Epithelial cell of proximal tubule (primary cell): ENCODE measurements around the gene GFRA4. TPM values are rescaled to one million over a fixed set of nuclear protein-coding genes. Genes with fewer than 3 reads are reported as not detected.

ENCODE experiments used
- DNase-seq: peaks from one replicate; pipeline ENCODE4 v3.0.0-alpha.2; 2011; ENCODE audit warnings: low read depth
- H3K4me3 ChIP-seq: 2 replicates; pipeline ENCODE4 v1.5.1; 2011; ENCODE audit warnings: low read depth, mild to moderate bottlenecking, low read length
- CTCF ChIP-seq: conservative IDR thresholded peaks from 2 replicates; pipeline ENCODE4 v1.5.1; 2012; ENCODE audit warnings: low read depth, mild to moderate bottlenecking, low read length
- total RNA-seq: library from RNA; depleted of rRNA; stranded (reverse); fragments of >200 nt; gene quantifications from 2 replicates; pipeline ENCODE4 v1.2.3, GENCODE V29; 2015

The GFRA4 gene
- total RNA-seq, 1 donor from 2014 or later, result not detected

- no peak overlapping the region for H3K4me3 ChIP-seq
- no peak for DNase-seq
- no peak for TF ChIP-seq CTCF
These were observed 43.7 kb upstream of the GFRA4 start for GRCh38 chr20:3706774-3707507.

GRCh38 chr20:3705970-3706739, 43.0 kb upstream of the GFRA4 start:
- no peak for TF ChIP-seq CTCF
- DNase-seq, result no peak

GRCh38 chr20:3705491-3705969, 42.3 kb upstream of the GFRA4 start:
- no peak for TF ChIP-seq CTCF
- DNase-seq, result no peak

More at GRCh38 chr20:3705970-3706739, 43.0 kb upstream of the GFRA4 start:
- no peak overlapping the region for H3K4me3 ChIP-seq

GRCh38 chr20:3704087-3704486, 40.9 kb upstream of the GFRA4 start:
- no peak for DNase-seq
- no peak for TF ChIP-seq CTCF
- no peak overlapping the region for H3K4me3 ChIP-seq

More at GRCh38 chr20:3705491-3705969, 42.3 kb upstream of the GFRA4 start:
- no peak overlapping the region for H3K4me3 ChIP-seq

GRCh38 chr20:3702611-3703391, 39.6 kb upstream of the GFRA4 start:
- DNase-seq, result no peak
- TF ChIP-seq CTCF, result no peak
- no peak overlapping the region for H3K4me3 ChIP-seq

GRCh38 chr20:3701061-3701998, 38.1 kb upstream of the GFRA4 start:
- no peak overlapping the region for H3K4me3 ChIP-seq
- DNase-seq, result no peak
- no peak for TF ChIP-seq CTCF
